HG02678 (cell line): Measurements from ENCODE around the gene JDP2.

Experiments
- ATAC-seq: cut with Tn5 transposase; IDR thresholded peaks from one replicate; pipeline ENCODE4 v1.9.1; 2021; ENCODE audit warnings: mild to moderate bottlenecking, moderate library complexity; ENCODE audit not compliant: unreplicated experiment

Gene JDP2

DNA sequence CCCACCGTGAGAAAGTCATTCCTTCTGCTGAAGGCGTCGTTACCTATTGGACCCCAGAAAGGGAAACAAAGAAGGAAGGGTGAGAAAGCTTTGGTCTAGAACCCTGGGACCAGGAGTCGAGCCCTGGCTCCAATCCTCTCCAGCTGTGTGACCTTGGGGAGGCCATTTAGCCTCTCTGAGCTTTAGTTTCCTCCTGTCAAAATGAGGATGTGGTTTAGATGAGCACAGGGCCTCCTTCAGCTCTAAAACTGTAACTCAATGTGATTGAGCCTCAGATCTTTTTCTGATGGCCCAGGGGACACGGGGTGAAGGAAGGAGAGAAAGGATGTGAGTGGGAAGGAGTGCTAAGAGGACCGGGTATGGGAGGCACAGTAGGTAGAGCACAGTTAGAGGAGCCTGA lies 7.7 kb downstream of the JDP2 start:
- no peak for ATAC-seq

- ATAC-seq: no peak
Measured at GRCh38 chr14:75437201-75438143, 9.7 kb downstream of the JDP2 start.

- ATAC-seq: no peak
Measured at GRCh38 chr14:75438486-75439080, 10.8 kb downstream of the JDP2 start.

DNA sequence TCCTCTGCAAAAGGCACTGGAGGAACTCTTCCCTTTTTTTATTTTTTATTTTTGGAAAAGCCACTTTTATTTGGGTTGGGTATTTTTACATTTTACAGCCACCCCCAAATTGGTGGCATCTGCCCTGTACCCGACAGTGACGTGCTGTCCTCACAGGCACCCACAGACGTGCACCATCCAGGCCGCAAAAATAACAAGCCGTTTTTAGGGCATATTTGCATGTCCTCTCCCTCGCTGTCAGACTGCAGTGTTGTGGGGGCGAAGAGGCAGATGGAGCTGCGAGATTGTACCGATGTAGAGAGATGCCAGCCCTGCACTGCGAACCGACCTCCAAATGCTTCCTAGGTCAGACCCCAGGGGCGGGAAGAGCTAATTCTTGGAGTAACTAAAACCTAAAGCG lies 12.2 kb downstream of the JDP2 start:
- ATAC-seq: no peak

DNA sequence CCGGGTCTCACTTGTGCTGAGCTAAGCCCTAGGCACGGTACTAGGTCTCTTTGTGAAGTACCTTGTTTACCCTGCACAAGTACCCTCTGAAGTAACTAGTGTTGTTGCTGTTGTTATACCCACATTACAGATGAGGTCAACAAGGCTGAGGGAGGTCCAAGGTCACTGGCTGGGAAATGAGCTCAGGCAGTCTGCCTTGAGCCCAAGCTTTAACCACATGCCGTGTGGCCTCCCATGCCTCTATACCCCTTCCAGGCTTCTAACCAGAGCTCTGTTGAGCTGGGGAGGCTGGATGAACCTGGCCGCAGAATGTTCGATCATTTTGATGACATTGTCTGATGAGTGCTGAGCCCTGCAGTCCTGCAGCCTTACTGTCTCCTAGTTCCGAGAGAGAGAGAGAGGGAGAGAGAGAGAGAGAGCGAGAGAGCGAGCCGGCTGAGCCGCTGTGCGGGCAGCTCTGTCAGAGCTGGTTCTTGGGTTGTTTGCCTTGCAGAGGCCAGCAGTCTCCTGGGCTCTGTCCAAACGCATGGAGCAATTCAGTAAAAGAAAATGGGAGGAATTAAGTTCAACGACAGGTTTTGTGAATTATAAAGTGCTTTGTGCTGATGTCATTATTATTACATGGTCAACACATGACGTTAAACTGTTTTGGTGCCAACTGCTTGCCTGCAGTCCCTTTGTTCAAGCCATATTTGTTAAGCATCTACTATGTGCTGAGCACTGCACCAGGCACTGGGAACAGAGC lies 13.1 kb downstream of the JDP2 start:
- no peak for ATAC-seq

- ATAC-seq: no peak
Measured at GRCh38 chr14:75441728-75442127, 13.9 kb downstream of the JDP2 start.

- ATAC-seq: no peak
Measured at GRCh38 chr14:75442166-75442565, 14.3 kb downstream of the JDP2 start.

- no peak for ATAC-seq
Measured at GRCh38 chr14:75442642-75443041, 14.8 kb downstream of the JDP2 start.

GRCh38 chr14:75443203-75443969 lies 15.6 kb downstream of the JDP2 start:
- ATAC-seq: no peak

- ATAC-seq: no peak
Measured at GRCh38 chr14:75445236-75445635, 17.4 kb downstream of the JDP2 start.

- no peak for ATAC-seq
Measured at GRCh38 chr14:75445963-75446362, 18.1 kb downstream of the JDP2 start.

GRCh38 chr14:75446447-75446846 lies 18.6 kb downstream of the JDP2 start:
- no peak for ATAC-seq

GRCh38 chr14:75448209-75448608 lies 20.4 kb downstream of the JDP2 start:
- ATAC-seq: no peak

DNA sequence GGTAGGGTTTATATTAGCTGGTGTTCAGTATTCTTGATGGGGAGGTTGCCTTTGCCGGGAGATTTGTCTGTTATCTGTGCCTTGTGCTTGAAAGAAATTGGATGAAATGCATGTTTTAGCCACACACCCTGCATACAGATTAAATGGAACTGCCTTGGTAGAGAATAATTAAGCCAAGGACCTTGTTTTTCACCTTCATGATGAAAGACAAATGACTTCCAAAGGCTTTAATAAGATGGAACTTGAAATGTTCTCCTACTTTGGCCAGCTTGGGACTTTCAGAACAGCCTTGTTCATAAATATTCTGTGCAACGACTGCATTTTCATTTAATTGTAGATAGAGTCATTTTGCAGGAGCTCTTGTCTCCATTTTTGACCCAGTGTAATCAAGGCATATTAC lies 21.2 kb downstream of the JDP2 start:
- no peak for ATAC-seq

DNA sequence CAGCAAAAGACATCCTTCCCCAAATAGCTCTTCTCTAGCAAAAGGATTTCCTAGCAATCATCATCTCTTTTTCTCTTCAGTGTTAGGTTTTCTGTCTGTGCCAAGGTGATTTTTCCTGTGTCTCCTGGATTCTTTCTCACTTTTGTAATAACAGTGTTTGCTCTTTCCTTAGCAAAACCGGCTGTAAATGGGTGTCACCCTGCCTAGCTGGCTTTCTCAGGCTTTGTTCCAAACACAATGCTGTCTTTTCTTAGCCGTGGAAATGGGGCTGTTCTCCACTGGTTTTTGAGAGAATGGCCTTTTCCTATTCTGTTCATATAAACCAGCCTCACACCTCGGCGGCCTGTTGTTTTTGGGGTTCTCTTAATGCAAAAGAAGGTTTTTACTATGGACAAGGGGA lies 21.9 kb downstream of the JDP2 start:
- no peak for ATAC-seq

DNA sequence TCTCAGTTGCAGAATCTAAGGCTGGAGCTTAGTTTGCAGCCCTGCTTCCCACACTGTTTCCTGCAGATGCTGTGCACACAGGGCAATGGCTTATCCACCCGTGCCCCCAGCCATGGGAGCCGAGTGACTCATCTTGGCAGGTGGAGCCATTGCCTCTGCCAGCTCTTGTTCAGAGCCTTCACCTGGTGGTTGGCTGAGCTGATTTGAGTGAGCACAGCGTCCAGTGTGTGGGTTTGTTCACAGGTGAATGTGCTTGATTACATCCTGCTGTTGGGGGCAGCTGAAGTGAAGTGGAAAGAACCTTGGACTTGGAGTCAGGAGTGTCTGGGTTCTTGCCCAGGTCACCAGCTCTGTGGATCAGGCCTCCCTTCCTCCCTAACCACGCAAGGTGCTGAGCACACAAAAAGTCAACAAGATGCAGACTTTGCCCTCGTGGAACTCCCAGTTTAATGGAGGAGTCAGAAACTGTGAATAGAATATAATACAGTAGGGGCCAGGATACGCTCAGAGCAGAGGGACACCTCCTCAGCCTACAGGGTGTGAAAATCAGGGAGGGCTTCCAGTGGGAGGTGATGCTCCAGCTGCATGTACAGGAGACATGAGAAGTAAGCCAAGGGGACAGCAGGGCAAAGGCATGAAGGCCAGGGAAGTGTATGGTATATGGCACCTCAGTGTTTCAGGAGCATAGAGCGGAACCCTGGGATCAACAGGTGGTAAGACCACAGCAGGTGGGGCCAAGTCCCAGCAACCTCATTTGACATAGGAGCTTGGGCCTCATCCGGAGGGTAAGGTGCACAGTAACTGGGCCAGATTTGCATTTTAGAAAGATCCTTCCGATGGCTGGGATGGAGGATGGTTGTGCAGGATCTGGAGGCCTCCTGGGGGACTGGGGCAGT lies 22.8 kb downstream of the JDP2 start:
- no peak for ATAC-seq

DNA sequence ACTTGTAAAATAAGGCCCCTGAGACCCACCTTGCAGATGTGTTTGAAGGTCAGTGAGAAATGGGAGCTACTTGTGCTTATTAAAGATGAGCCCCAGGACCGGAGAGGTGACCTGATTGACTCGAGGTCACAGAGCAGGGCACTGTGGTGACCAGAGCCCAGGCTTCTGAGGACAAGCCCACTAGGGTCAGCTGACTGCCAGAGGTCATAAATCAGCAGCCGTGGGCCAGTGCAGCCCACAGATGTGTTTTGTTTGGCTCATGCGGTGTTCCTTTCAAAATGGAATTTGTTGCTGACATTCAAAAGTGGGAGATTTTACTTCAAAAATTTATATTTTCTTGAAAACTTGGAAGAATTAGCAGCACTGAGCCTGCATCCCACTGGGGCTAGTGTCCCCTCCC lies 24.5 kb downstream of the JDP2 start:
- no peak for ATAC-seq

- ATAC-seq: no peak
Measured at GRCh38 chr14:75452900-75453816, 25.3 kb downstream of the JDP2 start.
